ENCODE measurements around the gene EARS2.

DNA sequence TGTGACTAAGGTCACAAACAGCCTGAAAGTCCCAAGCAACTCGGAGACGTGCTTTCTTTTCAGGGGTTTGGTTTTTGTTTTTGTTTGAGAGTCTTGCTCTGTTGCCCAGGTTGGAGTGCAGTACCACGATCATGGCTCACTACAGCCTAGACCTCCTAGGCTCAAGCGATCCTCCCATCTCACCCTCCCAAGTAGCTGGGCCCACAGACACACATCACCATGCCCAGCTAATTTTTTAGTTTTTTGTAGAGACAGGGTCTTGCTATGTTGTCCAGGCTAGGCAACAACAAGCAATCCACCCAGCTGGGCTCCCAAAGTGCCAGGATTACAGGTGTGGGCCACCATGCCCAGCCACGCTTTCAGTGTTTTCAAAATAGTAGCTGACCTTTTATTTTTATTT, 27.1 kb downstream of the EARS2 start:
- TF ChIP-seq, protein P1, sequence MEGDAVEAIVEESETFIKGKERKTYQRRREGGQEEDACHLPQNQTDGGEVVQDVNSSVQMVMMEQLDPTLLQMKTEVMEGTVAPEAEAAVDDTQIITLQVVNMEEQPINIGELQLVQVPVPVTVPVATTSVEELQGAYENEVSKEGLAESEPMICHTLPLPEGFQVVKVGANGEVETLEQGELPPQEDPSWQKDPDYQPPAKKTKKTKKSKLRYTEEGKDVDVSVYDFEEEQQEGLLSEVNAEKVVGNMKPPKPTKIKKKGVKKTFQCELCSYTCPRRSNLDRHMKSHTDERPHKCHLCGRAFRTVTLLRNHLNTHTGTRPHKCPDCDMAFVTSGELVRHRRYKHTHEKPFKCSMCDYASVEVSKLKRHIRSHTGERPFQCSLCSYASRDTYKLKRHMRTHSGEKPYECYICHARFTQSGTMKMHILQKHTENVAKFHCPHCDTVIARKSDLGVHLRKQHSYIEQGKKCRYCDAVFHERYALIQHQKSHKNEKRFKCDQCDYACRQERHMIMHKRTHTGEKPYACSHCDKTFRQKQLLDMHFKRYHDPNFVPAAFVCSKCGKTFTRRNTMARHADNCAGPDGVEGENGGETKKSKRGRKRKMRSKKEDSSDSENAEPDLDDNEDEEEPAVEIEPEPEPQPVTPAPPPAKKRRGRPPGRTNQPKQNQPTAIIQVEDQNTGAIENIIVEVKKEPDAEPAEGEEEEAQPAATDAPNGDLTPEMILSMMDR (IDR thresholded peaks at IDR 0.05) = no peak
- no peak for TF ChIP-seq POLR2A (IDR thresholded peaks at IDR 0.05)
